Testis (tissue), 2 donors: ENCODE data around the gene DRG2.

Experiments
- POLR2A ChIP-seq: fragments of 450-650 bp; IDR thresholded peaks from one replicate; pipeline ENCODE4 v1.6.1; 2017; ENCODE audit warnings: antibody characterized with exemption, mild to moderate bottlenecking, moderate library complexity
- TF ChIP-seq, protein P1 (sequence below), 3 experiments: fragments of 450-650 bp in 2 of 3; fragments of 200-600 bp in 1 of 3; sonication (generic) in 1 of 3; IDR thresholded peaks; one replicate each; pipeline ENCODE4 v1.5.1; 2016 to 2019; ENCODE audit warnings: antibody characterized with exemption in 3 of 3, mild to moderate bottlenecking in 2 of 3, moderate library complexity in 1 of 3

DNA sequence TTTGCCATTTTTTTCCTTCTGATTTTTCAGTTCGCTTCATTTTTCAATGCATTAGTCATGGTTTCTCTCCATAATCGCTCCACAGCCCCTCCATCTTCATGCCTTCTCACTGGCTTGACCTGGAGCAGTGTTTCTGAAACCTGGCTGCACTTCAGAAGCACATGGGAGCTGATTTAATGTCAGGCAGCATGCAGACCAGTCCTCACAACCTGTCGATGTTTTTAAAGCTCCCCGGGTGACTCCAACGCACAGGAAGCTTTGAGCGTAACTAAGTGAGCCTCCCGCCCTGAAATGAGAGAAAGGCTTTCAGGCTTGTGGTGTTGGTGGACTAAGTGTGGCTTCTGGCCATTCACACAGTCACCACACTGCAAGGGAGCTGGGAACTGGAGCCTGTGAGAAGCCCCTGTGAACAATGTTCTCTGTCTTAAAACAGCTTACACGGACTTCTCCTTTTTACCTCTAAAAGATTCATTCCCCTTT is 16.8 kb upstream of the DRG2 start:
- TF ChIP-seq, protein P1, sequence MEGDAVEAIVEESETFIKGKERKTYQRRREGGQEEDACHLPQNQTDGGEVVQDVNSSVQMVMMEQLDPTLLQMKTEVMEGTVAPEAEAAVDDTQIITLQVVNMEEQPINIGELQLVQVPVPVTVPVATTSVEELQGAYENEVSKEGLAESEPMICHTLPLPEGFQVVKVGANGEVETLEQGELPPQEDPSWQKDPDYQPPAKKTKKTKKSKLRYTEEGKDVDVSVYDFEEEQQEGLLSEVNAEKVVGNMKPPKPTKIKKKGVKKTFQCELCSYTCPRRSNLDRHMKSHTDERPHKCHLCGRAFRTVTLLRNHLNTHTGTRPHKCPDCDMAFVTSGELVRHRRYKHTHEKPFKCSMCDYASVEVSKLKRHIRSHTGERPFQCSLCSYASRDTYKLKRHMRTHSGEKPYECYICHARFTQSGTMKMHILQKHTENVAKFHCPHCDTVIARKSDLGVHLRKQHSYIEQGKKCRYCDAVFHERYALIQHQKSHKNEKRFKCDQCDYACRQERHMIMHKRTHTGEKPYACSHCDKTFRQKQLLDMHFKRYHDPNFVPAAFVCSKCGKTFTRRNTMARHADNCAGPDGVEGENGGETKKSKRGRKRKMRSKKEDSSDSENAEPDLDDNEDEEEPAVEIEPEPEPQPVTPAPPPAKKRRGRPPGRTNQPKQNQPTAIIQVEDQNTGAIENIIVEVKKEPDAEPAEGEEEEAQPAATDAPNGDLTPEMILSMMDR (IDR thresholded peaks at IDR 0.05): no peak
- TF ChIP-seq POLR2A: no peak
